Heart left ventricle (tissue), 16 donors: ENCODE data around the gene RNASET2. TPM values are rescaled to one million over a fixed set of nuclear protein-coding genes. Genes with fewer than 3 reads are reported as not detected.

Experiments
- ATAC-seq, 4 donors: fragments of 200-7000 bp; cut with Tn5 transposase; one replicate each; pipeline ENCODE4 v1.9.1; 2020 to 2022; ENCODE audit warnings: moderate library complexity in 4 of 4, mild to moderate bottlenecking in 3 of 4, moderate number of reproducible peaks in 1 of 4
- DNase-seq, 5 donors: peaks; one replicate each; pipeline ENCODE4 v3.0.0-alpha.2; 2020
- H3K27ac ChIP-seq, 12 donors: fragments of 200-600 bp; sonication (generic) in 4 of 12; one replicate each; pipeline versions ENCODE4 v1.5.0 to v1.8.0; 2016 to 2022; ENCODE audit warnings: mild to moderate bottlenecking in 2 of 12
- H3K27me3 ChIP-seq, 9 donors: fragments of 200-600 bp; sonication (generic) in 2 of 9; one replicate each; pipeline versions ENCODE4 v1.5.1 to v1.8.0; 2016 to 2022; ENCODE audit warnings: mild to moderate bottlenecking in 3 of 9
- H3K36me3 ChIP-seq, 9 donors: fragments of 200-600 bp; sonication (generic) in 2 of 9; one replicate each; pipeline versions ENCODE4 v1.5.0 to v1.8.0; 2018 to 2022; ENCODE audit warnings: mild to moderate bottlenecking in 2 of 9
- H3K4me1 ChIP-seq, 12 donors: fragments of 200-600 bp; sonication (generic) in 4 of 12; one replicate each; pipeline versions ENCODE4 v1.5.0 to v1.8.0; 2016 to 2022; ENCODE audit warnings: mild to moderate bottlenecking in 3 of 12
- H3K4me3 ChIP-seq, 12 donors: fragments of 200-600 bp; sonication (generic) in 4 of 12; one replicate each; pipeline versions ENCODE4 v1.5.0 to v1.8.0; 2017 to 2022; ENCODE audit warnings: mild to moderate bottlenecking in 9 of 12, moderate library complexity in 4 of 12
- H3K9me3 ChIP-seq, 12 donors: fragments of 200-600 bp; sonication (generic) in 4 of 12; one replicate each; pipeline versions ENCODE4 v1.5.0 to v1.8.0; 2016 to 2022; ENCODE audit warnings: mild to moderate bottlenecking in 1 of 12
- CTCF ChIP-seq, 12 donors: fragments of 200-600 bp; sonication (generic) in 4 of 12; IDR thresholded peaks; one replicate each; pipeline versions ENCODE4 v1.5.0 to v1.8.0; 2018 to 2022; ENCODE audit warnings: antibody characterized with exemption in 12 of 12, mild to moderate bottlenecking in 5 of 12
- POLR2A ChIP-seq, 2 donors: fragments of 450-650 bp; IDR thresholded peaks; one replicate each; pipeline ENCODE4 v1.6.1; 2017; ENCODE audit warnings: antibody characterized with exemption in 2 of 2, mild to moderate bottlenecking in 2 of 2, moderate library complexity in 2 of 2
- WGBS, 4 donors: extraction: QIAGEN DNeasy Blood & Tissue Kit in 2 of 4; methylation state at CpG; one replicate each; pipeline versions ENCODE4 v1.1.5 to v1.1.7; 2013 to 2018; 5-methylcytosine and 5-hydroxymethylcytosine counted together
- intact Hi-C, 10 donors: fragments of 100-400 bp; cut with DNase I; formaldehyde crosslinking; loops; one replicate each; pipeline versions ENCODE4 v1.11.1 to v1.14.2; 2022
- polyA plus RNA-seq, 2 donors: library from polyadenylated mRNA; stranded (reverse); fragments of 200-250 nt; gene quantifications; one replicate each; pipeline ENCODE4 v1.2.3, GENCODE V29; 2013
- total RNA-seq, 9 donors: library from RNA; depleted of rRNA in 2 of 9; stranded (reverse); fragments of >200 nt in 2 of 9; fragmentation: NEBNext Ultra II Directional in 3 of 9; extraction: Animal tissue kit (Norgen Biotek cat#: 25700) in 3 of 9; gene quantifications; one replicate each; pipeline versions ENCODE4 v1.1.0 to v1.2.4, GENCODE V29; 2016 to 2023
- donor health status: ischemic (EF 13 %, LVEDD 7.1; RV severe dilation, severe dysfunction).
- donor health status: healthy with polysubstance abuse.
- donor health status: DM: no; HTN: yes; CAD: no.
- donor health status: DM: no; HTN: no; CAD: no.
- donor health status: ischemic (EF 25% LVEDD 6.9; RV normal size, moderate dysfunction).
- donor health status: ischemic (EF 25% LVEDD 5.7; RV mildly dilated, moderate dysfunction).
- donor health status: healthy.
- donor health status: DM: yes; HTN: yes; CAD: no.
- donor health status: ischemic (EF 35%, LVEDD 5.7; RV mildly dilated, moderate dysfunction).
- donor health status: nonischemic (EF 11% LVEDD 7.7; RV severe dilation, severe dysfunction).
- donor health status: DM: yes; HTN: yes; CAD: no.
- donor health status: PGD.
- donor health status: ischemic (EF 29% LVEDD 5.4; RV normal size, mild dysfunction).
- donor health status: nonischemic (EF 23%, LVEDD 6.1; RV moderate dilation, normal function).

Gene RNASET2
- total and polyA plus RNA-seq, 11 donors, result 5.7 to 76.0 (median 13.5) TPM

GRCh38 chr6:166976636-166977035, 20.3 kb upstream of the RNASET2 start:
- H3K9me3 ChIP-seq, result no peaks in the 10 kb centered on the region
- TF ChIP-seq POLR2A (IDR thresholded peaks at IDR 0.05), result no peak
- TF ChIP-seq CTCF (IDR thresholded peaks at IDR 0.05), result no peak
- H3K4me1 ChIP-seq, result no peaks in the 10 kb centered on the region
- H3K4me3 ChIP-seq, result no peak overlapping the region
- intact Hi-C loops, result no loop called here
- H3K27ac ChIP-seq, result no peak overlapping the region
- no peak for DNase-seq
- H3K27me3 ChIP-seq, result no peaks in the 10 kb centered on the region
- no peaks in the 10 kb centered on the region for H3K36me3 ChIP-seq
- ATAC-seq, result no peak
- WGBS, 4 donors, result 68 to 100% (median 85%) methylated on average over 1 to 2 of the region's 2 CpGs

GRCh38 chr6:166972101-166972500, 15.8 kb upstream of the RNASET2 start:
- Histone ChIP-seq H3K27me3 (no peaks in the 10 kb centered on the region), H3K27ac (no peak overlapping the region), H3K36me3 (no peaks in the 10 kb centered on the region), H3K9me3 (no peaks in the 10 kb centered on the region), H3K4me1 (peaks cover 0 to 4% (median 0%) of the 10 kb centered on the region in 12 donors), H3K4me3 (no peak overlapping the region)
- 93 to 100% (median 98%) methylated on average over 2 of the region's 2 CpGs for WGBS, 4 donors
- TF ChIP-seq POLR2A (IDR thresholded peaks at IDR 0.05) (no peak), CTCF (IDR thresholded peaks at IDR 0.05) (no peak)
- intact Hi-C loops, result no loop called here
- ATAC-seq (no peak), DNase-seq (no peak)

- intact Hi-C loops, result no loop called here
- WGBS, 4 donors, result 88 to 93% (median 90%) methylated on average over 7 to 8 of the region's 8 CpGs
- H3K36me3 ChIP-seq, result no peaks in the 10 kb centered on the region
- H3K4me3 ChIP-seq, result no peak overlapping the region
- no peak overlapping the region for H3K27ac ChIP-seq
- H3K9me3 ChIP-seq, result no peaks in the 10 kb centered on the region
- DNase-seq, result no peak
- TF ChIP-seq POLR2A (IDR thresholded peaks at IDR 0.05) (no peak), CTCF (IDR thresholded peaks at IDR 0.05) (no peak)
- no peaks in the 10 kb centered on the region for H3K27me3 ChIP-seq
- no peak for ATAC-seq
- H3K4me1 ChIP-seq, result peaks cover 0 to 4% (median 0%) of the 10 kb centered on the region in 12 donors
Measured at GRCh38 chr6:166971271-166971670, 14.9 kb upstream of the RNASET2 start.

DNA sequence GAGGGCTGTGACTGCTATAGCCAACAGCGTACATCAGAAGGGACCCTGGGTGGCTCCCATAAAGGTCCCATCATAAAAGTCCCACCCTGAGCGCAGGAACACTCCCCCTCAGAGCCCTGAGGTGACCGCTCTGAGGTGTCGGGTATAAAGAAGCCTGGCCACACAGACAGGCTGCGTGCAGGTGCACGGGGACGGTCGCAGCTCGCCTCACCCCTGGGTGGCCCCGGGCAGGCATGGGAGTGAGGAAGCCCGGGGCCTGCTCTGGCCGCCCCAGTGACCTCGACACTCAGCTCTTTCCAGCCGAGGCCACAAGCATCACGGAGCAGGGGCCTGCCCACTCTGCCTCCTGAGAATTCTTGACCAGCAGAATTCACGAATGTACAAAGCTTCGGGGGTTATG, 14.4 kb upstream of the RNASET2 start:
- DNase-seq, result no peak
- ATAC-seq, result no peak
- no peak overlapping the region for H3K27ac ChIP-seq
- TF ChIP-seq CTCF (IDR thresholded peaks at IDR 0.05), result no peak
- no peak for TF ChIP-seq POLR2A (IDR thresholded peaks at IDR 0.05)
- peaks cover 0 to 4% (median 0%) of the 10 kb centered on the region in 12 donors for H3K4me1 ChIP-seq
- H3K27me3 ChIP-seq, result no peaks in the 10 kb centered on the region
- WGBS, 4 donors, result 89 to 94% (median 90%) methylated on average over 8 to 17 of the region's 17 CpGs
- H3K9me3 ChIP-seq, result no peaks in the 10 kb centered on the region
- H3K4me3 ChIP-seq, result no peak overlapping the region
- intact Hi-C loops, result no loop called here
- no peaks in the 10 kb centered on the region for H3K36me3 ChIP-seq
